GM12872 (cell line): ENCODE measurements around the gene VARS1.

Source experiments
- TF ChIP-seq, protein P1 (sequence below): IDR thresholded peaks from 3 replicates; pipeline ENCODE4 v1.5.1; 2011; ENCODE audit warnings: low read depth, mild to moderate bottlenecking, low read length, moderate library complexity; ENCODE audit not compliant: insufficient read depth

Gene VARS1

DNA sequence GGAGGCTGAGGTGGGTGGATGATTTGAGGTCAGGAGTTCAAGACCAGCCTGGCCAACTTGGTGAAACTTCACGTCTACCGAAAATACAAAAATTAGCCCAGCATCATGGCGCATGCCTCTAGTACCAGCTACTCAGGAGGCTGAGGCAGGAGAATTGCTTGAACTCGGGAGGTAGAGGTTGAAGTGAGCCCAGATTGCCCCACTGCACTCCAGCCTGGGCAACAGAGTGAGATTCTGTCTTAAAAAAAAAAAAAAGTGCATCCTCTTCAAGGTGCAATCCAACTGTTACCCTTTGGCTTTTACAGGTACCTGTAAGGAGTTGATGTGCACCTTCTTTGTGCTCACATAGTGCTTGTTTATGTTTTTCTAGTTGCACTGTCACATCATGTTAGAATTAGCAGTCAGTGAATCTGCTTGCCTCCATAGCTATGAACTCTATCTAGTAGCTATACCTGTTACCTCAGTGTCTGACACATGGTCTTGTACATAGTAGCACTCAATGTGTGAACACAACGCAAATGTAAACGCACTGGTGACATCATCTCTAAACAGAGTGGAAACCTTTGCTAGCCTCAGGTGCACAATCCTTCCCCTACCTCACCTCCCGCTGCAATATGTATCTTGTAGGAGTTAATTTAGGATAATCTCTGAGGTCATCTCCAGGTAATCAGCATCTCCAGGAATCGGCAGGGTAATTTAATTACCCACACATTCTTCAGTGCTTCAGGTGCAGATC lies 46.1 kb downstream of the VARS1 start:
- TF ChIP-seq, protein P1, sequence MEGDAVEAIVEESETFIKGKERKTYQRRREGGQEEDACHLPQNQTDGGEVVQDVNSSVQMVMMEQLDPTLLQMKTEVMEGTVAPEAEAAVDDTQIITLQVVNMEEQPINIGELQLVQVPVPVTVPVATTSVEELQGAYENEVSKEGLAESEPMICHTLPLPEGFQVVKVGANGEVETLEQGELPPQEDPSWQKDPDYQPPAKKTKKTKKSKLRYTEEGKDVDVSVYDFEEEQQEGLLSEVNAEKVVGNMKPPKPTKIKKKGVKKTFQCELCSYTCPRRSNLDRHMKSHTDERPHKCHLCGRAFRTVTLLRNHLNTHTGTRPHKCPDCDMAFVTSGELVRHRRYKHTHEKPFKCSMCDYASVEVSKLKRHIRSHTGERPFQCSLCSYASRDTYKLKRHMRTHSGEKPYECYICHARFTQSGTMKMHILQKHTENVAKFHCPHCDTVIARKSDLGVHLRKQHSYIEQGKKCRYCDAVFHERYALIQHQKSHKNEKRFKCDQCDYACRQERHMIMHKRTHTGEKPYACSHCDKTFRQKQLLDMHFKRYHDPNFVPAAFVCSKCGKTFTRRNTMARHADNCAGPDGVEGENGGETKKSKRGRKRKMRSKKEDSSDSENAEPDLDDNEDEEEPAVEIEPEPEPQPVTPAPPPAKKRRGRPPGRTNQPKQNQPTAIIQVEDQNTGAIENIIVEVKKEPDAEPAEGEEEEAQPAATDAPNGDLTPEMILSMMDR, result no peak
